ENCODE results near the gene ZDHHC19. TPM values are rescaled to one million over a fixed set of nuclear protein-coding genes. Genes with fewer than 3 reads are reported as not detected.
A peak's percentile ranks its signal among the peaks of the same experiment; 100 is the strongest.

ZDHHC19 gene
- not detected for total RNA-seq

GRCh38 chr3:196210673-196211556 lies at the start of gene ZDHHC19:
TSS of gene ZDHHC19 (minus strand) at chr3:196211400. CDS start at chr3:196211315, 85 bp downstream.
- no peak for TF ChIP-seq CTCF (IDR thresholded peaks at IDR 0.05)
- no peak for TF ChIP-seq POLR2A (IDR thresholded peaks at IDR 0.05)
- no peak for TF ChIP-seq POLR2AphosphoS5 (IDR thresholded peaks at IDR 0.05; ENCODE audit: insufficient read depth in 1 of 2, low read depth in 1 of 2)
- H3K4me3 ChIP-seq = no peak within 1 kb of the TSS
- H3K36me3 ChIP-seq = no peaks in the 10 kb centered on the region
- H3K27me3 ChIP-seq = no peaks in the 10 kb centered on the region
- no peak within 1 kb of the TSS for H3K27ac ChIP-seq
- intact Hi-C loops (cut with DNase I) = no loop called here
- peak in 1 of 2 donors; percentile 81 for DNase-seq (ENCODE audit: extremely low spot score in 2 of 2)
- H3K4me1 ChIP-seq = peaks cover 5% of the 10 kb centered on the region
- no peaks in the 10 kb centered on the region for H3K9me3 ChIP-seq

GRCh38 chr3:196260784-196261183 lies 49.6 kb upstream of the ZDHHC19 start:
- H3K27ac ChIP-seq = no peak overlapping the region
- TF ChIP-seq POLR2A (IDR thresholded peaks at IDR 0.05) = no peak
- no peak for TF ChIP-seq POLR2AphosphoS5 (IDR thresholded peaks at IDR 0.05; ENCODE audit: insufficient read depth in 1 of 2, low read depth in 1 of 2)
- TF ChIP-seq CTCF (IDR thresholded peaks at IDR 0.05) = no peak
- H3K9me3 ChIP-seq = no peaks in the 10 kb centered on the region
- H3K36me3 ChIP-seq = peaks cover 0 to 30% of the 10 kb centered on the region in 2 donors
- intact Hi-C loops (cut with DNase I) = no loop called here
- H3K4me3 ChIP-seq = no peak overlapping the region
- H3K4me1 ChIP-seq = no peaks in the 10 kb centered on the region
- no peak for DNase-seq (ENCODE audit: extremely low spot score in 2 of 2)
- no peaks in the 10 kb centered on the region for H3K27me3 ChIP-seq

- no peak for TF ChIP-seq POLR2AphosphoS5 (IDR thresholded peaks at IDR 0.05; ENCODE audit: insufficient read depth in 1 of 2, low read depth in 1 of 2)
- H3K36me3 ChIP-seq = peaks cover 0 to 22% of the 10 kb centered on the region in 2 donors
- no peaks in the 10 kb centered on the region for H3K9me3 ChIP-seq
- intact Hi-C loops (cut with DNase I) = no loop called here
- no peaks in the 10 kb centered on the region for H3K27me3 ChIP-seq
- H3K27ac ChIP-seq = no peak overlapping the region
- H3K4me1 ChIP-seq = no peaks in the 10 kb centered on the region
- H3K4me3 ChIP-seq = no peak overlapping the region
- no peak for DNase-seq (ENCODE audit: extremely low spot score in 2 of 2)
These were observed 44.6 kb upstream of the ZDHHC19 start for GRCh38 chr3:196255776-196256175.

- intact Hi-C loops (cut with DNase I) = no loop called here
- no peak overlapping the region for H3K27ac ChIP-seq
- H3K9me3 ChIP-seq = no peaks in the 10 kb centered on the region
- no peaks in the 10 kb centered on the region for H3K4me1 ChIP-seq
- TF ChIP-seq CTCF (IDR thresholded peaks at IDR 0.05) = no peak
- no peak for TF ChIP-seq POLR2AphosphoS5 (IDR thresholded peaks at IDR 0.05; ENCODE audit: insufficient read depth in 1 of 2, low read depth in 1 of 2)
- TF ChIP-seq POLR2A (IDR thresholded peaks at IDR 0.05) = no peak
- DNase-seq (ENCODE audit: extremely low spot score in 2 of 2) = no peak
- H3K27me3 ChIP-seq = no peaks in the 10 kb centered on the region
- peaks cover 0 to 22% of the 10 kb centered on the region in 2 donors for H3K36me3 ChIP-seq
- H3K4me3 ChIP-seq = no peak overlapping the region
These were observed 43.4 kb upstream of the ZDHHC19 start for GRCh38 chr3:196254376-196255283.

DNA sequence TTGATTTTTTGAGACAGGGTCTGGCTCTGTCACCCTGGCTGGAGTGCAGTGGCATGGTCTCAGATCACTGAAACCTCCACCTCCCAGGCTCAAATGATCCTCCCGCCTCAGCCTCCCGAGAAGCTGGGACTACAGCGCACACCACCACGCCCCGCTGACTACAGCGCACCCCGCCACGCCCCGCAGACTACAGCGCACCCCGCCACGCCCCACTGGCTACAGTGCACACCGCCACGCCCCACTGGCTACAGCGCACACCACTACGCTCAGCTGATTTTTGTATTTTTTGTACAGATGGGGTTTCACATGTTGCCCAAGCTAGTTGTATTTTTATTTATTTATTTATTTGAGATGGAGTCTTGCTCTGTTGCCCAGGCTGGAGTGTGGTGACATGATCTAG lies 40.7 kb upstream of the ZDHHC19 start:
- peaks cover 0 to 32% of the 10 kb centered on the region in 2 donors for H3K36me3 ChIP-seq

More for the DNA sequence above, 40.7 kb upstream of the ZDHHC19 start:
- H3K27ac ChIP-seq = no peak overlapping the region
- H3K4me1 ChIP-seq = no peaks in the 10 kb centered on the region
- no peaks in the 10 kb centered on the region for H3K9me3 ChIP-seq
- TF ChIP-seq POLR2A (IDR thresholded peaks at IDR 0.05) = no peak
- TF ChIP-seq CTCF (IDR thresholded peaks at IDR 0.05) = no peak
- TF ChIP-seq POLR2AphosphoS5 (IDR thresholded peaks at IDR 0.05; ENCODE audit: insufficient read depth in 1 of 2, low read depth in 1 of 2) = no peak
- H3K4me3 ChIP-seq = no peak overlapping the region
- no peak for DNase-seq (ENCODE audit: extremely low spot score in 2 of 2)
- H3K27me3 ChIP-seq = no peaks in the 10 kb centered on the region
- intact Hi-C loops (cut with DNase I) = no loop called here

Data from vagina (tissue), 2 donors.